Stomach (tissue), 9 donors: ENCODE measurements around the gene KRTAP4-12. TPM values are rescaled to one million over a fixed set of nuclear protein-coding genes. Genes with fewer than 3 reads are reported as not detected.
"Not testable (repeated sequence)": the region's sequence is repeated elsewhere in the genome, so short reads cannot be mapped to it uniquely, and the experiment has no call there.

Experiments used
- DNase-seq, 2 donors: peaks; one replicate each; pipeline versions ENCODE4 v3.0.0 to v3.0.0-alpha.2; 2013 to 2019
- H3K27ac ChIP-seq, 5 donors: fragments of 200-600 bp in 4 of 5; sonication (generic) in 4 of 5; one replicate each; pipeline ENCODE4 v1.5.1; 2013 to 2019; ENCODE audit warnings: mild to moderate bottlenecking in 1 of 5, moderate library complexity in 1 of 5
- H3K27me3 ChIP-seq, 3 donors: fragments of 200-600 bp; sonication (generic); one replicate each; pipeline ENCODE4 v1.5.1; 2017 to 2019; ENCODE audit warnings: mixed run types in 1 of 3
- H3K36me3 ChIP-seq, 4 donors: fragments of 200-600 bp; sonication (generic); 1 replicate in 3 of 4; 2 replicates in 1 of 4; pipeline ENCODE4 v1.5.1; 2016 to 2019
- H3K4me1 ChIP-seq, 4 donors: fragments of 200-600 bp; sonication (generic); one replicate each; pipeline ENCODE4 v1.5.1; 2016 to 2019
- H3K4me3 ChIP-seq, 4 donors: fragments of 200-600 bp; sonication (generic) in 3 of 4; one replicate each; pipeline ENCODE4 v1.5.1; 2016 to 2019; ENCODE audit warnings: mild to moderate bottlenecking in 1 of 4
- H3K9me3 ChIP-seq, 4 donors: fragments of 200-600 bp; sonication (generic); one replicate each; pipeline ENCODE4 v1.5.1; 2016 to 2019
- EP300 ChIP-seq: sonication (generic); formaldehyde crosslinking; IDR thresholded peaks from one replicate; pipeline ENCODE4 v1.6.1; 2017; ENCODE audit warnings: antibody characterized with exemption
- POLR2A ChIP-seq, 4 donors: fragments of 450-650 bp; IDR thresholded peaks; one replicate each; pipeline ENCODE4 v1.6.1; 2016; ENCODE audit warnings: antibody characterized with exemption in 4 of 4, control low read depth in 2 of 4, mild to moderate bottlenecking in 1 of 4, moderate library complexity in 1 of 4
- POLR2AphosphoS5 ChIP-seq, 3 donors: sonication (generic); formaldehyde crosslinking; IDR thresholded peaks; one replicate each; pipeline ENCODE4 v1.6.1; 2016; ENCODE audit warnings: antibody characterized with exemption in 3 of 3
- WGBS, 5 donors: extraction: QIAGEN DNeasy Blood & Tissue Kit in 3 of 5; methylation state at CpG; one replicate each; pipeline versions ENCODE4 v1.1.5 to v1.1.7; 2013 to 2018; 5-methylcytosine and 5-hydroxymethylcytosine counted together
- intact Hi-C: fragments of 100-400 bp; cut with DNase I; formaldehyde crosslinking; loops from one replicate; pipeline ENCODE4 v1.15.1; 2023; ENCODE audit warnings: low total_unique reads
- polyA plus RNA-seq, 3 donors: library from polyadenylated mRNA; stranded (reverse); fragments of 200-250 nt; gene quantifications; one replicate each; pipeline ENCODE4 v1.2.3, GENCODE V29; 2013
- total RNA-seq, 5 donors: library from RNA; depleted of rRNA; stranded (reverse); fragments of >200 nt; gene quantifications; one replicate each; pipeline versions ENCODE4 v1.1.0 to v1.2.3, GENCODE V29; 2014 to 2016
- TF ChIP-seq, protein P1 (sequence below), 7 experiments: fragments of 450-650 bp in 4 of 7; fragments of 200-600 bp in 3 of 7; sonication (generic) in 3 of 7; IDR thresholded peaks; one replicate each; pipeline ENCODE4 v1.5.1; 2016 to 2019; ENCODE audit warnings: antibody characterized with exemption in 7 of 7, control low read depth in 2 of 7, mild to moderate bottlenecking in 1 of 7
- donor health status: healthy with polysubstance abuse.
- donor health status: Bipolar disorder and iron deficiency.
- donor health status: healthy.

Gene KRTAP4-12
- total and polyA plus RNA-seq, 8 donors = not detected

DNA sequence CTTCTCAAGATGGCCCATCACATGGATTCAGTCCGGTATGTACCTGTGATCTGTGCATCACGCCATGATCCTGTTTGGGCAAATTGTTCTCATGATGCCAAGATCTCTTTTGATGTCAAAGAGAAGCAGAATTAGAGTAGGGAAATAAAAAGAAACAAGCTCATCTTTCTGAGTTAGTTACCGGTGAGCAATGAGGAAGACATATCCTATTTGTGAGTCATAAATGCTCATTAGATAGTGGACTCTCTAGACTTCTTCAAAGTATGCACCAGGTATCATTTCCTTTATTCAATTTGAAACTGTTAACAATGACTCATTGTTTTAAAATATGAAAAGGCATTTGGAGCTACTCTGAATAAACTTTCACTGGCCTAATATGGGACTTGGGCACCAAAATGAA lies 8.0 kb upstream of the KRTAP4-12 start:
- H3K4me1 ChIP-seq = no peaks in the 10 kb centered on the region

DNA sequence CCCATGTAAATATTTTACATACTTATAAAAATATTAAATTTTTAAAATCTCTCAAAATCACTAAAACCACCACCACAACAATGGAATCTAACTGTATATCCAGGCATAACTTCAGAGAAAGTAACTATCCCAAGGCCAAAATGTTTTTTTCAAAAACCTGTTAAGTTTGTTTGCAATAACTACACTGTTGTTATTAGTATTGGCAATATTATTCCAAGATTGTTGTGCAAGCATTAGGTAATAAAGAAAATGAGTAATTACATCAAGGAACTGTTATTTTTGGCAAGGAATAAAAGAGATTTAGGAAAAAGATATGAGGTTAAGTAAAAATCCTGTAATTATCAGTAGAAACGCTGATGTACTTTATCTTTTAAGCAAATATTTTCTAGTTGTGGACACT lies 3.4 kb upstream of the KRTAP4-12 start:
- no peaks in the 10 kb centered on the region for H3K36me3 ChIP-seq
- DNase-seq = no peak
- no peak overlapping the region for H3K27ac ChIP-seq
- TF ChIP-seq POLR2AphosphoS5 (IDR thresholded peaks at IDR 0.05) (no peak), EP300 (no peak), POLR2A (IDR thresholded peaks at IDR 0.05) (no peak)
- TF ChIP-seq, protein P1, sequence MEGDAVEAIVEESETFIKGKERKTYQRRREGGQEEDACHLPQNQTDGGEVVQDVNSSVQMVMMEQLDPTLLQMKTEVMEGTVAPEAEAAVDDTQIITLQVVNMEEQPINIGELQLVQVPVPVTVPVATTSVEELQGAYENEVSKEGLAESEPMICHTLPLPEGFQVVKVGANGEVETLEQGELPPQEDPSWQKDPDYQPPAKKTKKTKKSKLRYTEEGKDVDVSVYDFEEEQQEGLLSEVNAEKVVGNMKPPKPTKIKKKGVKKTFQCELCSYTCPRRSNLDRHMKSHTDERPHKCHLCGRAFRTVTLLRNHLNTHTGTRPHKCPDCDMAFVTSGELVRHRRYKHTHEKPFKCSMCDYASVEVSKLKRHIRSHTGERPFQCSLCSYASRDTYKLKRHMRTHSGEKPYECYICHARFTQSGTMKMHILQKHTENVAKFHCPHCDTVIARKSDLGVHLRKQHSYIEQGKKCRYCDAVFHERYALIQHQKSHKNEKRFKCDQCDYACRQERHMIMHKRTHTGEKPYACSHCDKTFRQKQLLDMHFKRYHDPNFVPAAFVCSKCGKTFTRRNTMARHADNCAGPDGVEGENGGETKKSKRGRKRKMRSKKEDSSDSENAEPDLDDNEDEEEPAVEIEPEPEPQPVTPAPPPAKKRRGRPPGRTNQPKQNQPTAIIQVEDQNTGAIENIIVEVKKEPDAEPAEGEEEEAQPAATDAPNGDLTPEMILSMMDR (IDR thresholded peaks at IDR 0.05) = no peak
- H3K27me3 ChIP-seq = peaks cover 0 to 8% (median 6%) of the 10 kb centered on the region in 3 donors
- H3K4me3 ChIP-seq = no peak overlapping the region
- WGBS, 5 donors = 28 to 56% (median 41%) methylated on average over 1 of the region's 1 CpG
- intact Hi-C loops = no loop called here
- H3K9me3 ChIP-seq = no peaks in the 10 kb centered on the region
- H3K4me1 ChIP-seq = no peaks in the 10 kb centered on the region

More for the DNA sequence above, 8.0 kb upstream of the KRTAP4-12 start:
- 79 to 87% (median 81%) methylated on average over 3 of the region's 3 CpGs for WGBS, 5 donors
- H3K4me3 ChIP-seq = no peak overlapping the region
- DNase-seq = no peak
- intact Hi-C loops = no loop called here
- H3K36me3 ChIP-seq = no peaks in the 10 kb centered on the region
- no peak overlapping the region for H3K27ac ChIP-seq
- H3K27me3 ChIP-seq = no peaks in the 10 kb centered on the region
- no peaks in the 10 kb centered on the region for H3K9me3 ChIP-seq
- no peak for TF ChIP-seq EP300
- TF ChIP-seq POLR2AphosphoS5 (IDR thresholded peaks at IDR 0.05) = no peak

DNA sequence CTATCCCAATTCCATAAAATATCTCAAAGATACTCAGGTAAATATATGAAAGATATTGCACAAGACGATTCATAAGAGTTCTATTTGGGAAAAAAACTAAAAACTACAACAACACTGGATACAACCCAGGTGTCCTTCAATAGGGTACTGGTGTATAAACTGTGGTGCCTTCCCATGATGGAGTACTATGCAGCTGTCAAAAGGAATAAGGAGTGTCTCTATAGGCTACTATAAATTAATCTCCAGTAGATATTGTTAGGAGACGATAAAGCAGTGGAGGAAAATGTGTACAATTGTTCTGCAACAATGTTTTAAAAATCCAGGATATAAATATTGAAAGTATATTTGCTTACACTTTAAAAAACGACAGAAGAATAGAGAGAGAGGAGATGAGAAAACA lies 2.4 kb upstream of the KRTAP4-12 start:
- H3K9me3 ChIP-seq = no peaks in the 10 kb centered on the region
- no peak for DNase-seq
- WGBS, 5 donors = 78 to 86% (median 86%) methylated on average over 3 of the region's 3 CpGs
- TF ChIP-seq EP300 (no peak), POLR2A (IDR thresholded peaks at IDR 0.05) (no peak), POLR2AphosphoS5 (IDR thresholded peaks at IDR 0.05) (no peak)
- TF ChIP-seq, protein P1 (IDR thresholded peaks at IDR 0.05) = no peak
- intact Hi-C loops = no loop called here
- no peak overlapping the region for H3K27ac ChIP-seq
- peaks cover 0 to 8% (median 6%) of the 10 kb centered on the region in 3 donors for H3K27me3 ChIP-seq
- H3K4me1 ChIP-seq = no peaks in the 10 kb centered on the region
- H3K36me3 ChIP-seq = no peaks in the 10 kb centered on the region
- H3K4me3 ChIP-seq = no peak overlapping the region

DNA sequence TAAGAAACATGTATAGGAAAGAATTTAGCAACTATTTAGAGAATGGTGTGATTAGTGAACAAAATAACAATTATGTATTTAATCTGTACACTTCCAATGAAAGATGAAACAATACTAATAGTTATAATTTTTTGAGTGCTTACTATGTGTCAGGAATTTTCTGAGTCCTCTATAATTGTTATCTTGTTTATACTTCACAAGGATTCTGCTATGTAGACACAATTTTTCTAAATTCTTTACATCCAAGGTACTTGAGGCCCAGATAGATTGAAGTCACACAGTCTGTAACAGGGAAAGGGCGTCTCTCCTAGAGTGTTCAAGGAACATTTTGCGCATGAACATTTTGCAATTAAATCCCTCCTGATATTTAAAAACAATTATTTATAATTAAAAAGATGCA lies 1.1 kb upstream of the KRTAP4-12 start:
- Histone ChIP-seq H3K27ac (no peak overlapping the region), H3K4me3 (no peak overlapping the region), H3K4me1 (no peaks in the 10 kb centered on the region), H3K27me3 (peaks cover 0 to 8% (median 6%) of the 10 kb centered on the region in 3 donors), H3K9me3 (no peaks in the 10 kb centered on the region), H3K36me3 (no peaks in the 10 kb centered on the region)
- DNase-seq = no peak
- intact Hi-C loops = no loop called here
- 72 to 99% (median 97%) methylated on average over 2 of the region's 2 CpGs for WGBS, 5 donors
- TF ChIP-seq, protein P1 (IDR thresholded peaks at IDR 0.05) = no peak
- TF ChIP-seq EP300 (no peak), POLR2A (IDR thresholded peaks at IDR 0.05) (no peak), POLR2AphosphoS5 (IDR thresholded peaks at IDR 0.05) (no peak)

DNA sequence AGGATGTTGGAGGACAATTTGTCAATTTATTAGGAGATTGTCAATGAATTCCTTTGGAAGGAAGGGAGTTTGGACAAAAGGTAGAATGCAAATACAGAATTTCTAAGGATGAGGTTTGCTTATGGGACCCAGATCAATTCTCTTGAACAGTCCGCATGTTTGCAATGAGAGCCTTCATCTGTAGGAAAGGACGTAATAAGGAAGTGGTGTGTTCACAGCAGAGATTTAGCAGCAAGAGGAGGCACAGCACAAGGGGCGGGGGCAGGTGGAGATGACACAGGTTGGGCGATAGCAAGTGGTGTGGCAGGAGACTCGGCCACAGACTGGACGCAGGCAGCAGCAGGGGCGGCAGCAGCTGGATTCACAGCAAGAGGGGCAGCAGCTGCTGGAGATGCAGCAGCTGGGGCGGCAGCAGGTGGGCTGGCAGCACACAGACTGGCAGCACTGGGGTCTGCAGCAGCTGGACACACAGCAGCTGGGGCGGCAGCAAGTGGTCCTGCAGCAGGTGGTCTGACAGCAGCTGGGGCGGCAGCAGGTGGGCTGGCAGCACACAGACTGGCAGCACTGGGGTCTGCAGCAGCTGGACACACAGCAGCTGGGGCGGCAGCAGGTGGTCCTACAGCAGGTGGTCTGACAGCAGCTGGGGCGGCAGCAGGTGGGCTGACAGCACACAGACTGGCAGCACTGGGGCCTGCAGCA lies 541 bp downstream of the KRTAP4-12 start:
- H3K4me3 ChIP-seq, intact Hi-C loops, H3K27ac ChIP-seq, H3K4me1 ChIP-seq, H3K36me3 ChIP-seq, DNase-seq, H3K27me3 ChIP-seq, H3K9me3 ChIP-seq: not testable (repeated sequence)
- WGBS, 5 donors = 68 to 82% (median 76%) methylated on average over 8 to 12 of the region's 12 CpGs
